SH-SY5Y (cell line): ENCODE data around the gene CEP170B.

Experiments used
- GATA2 ChIP-seq: IDR thresholded peaks from 2 replicates; pipeline ENCODE4 v1.6.1; 2011; ENCODE audit warnings: mild to moderate bottlenecking, low read depth, low read length
- GATA3 ChIP-seq: IDR thresholded peaks from 2 replicates; pipeline ENCODE4 v1.6.1; 2011; ENCODE audit warnings: low read depth, mild to moderate bottlenecking, low read length, moderate library complexity

Gene CEP170B

GRCh38 chr14:104931304-104931770 is 66.3 kb downstream of the CEP170B start:
- TF ChIP-seq GATA3 (no peak), GATA2 (no peak)

- TF ChIP-seq GATA3 (no peak), GATA2 (no peak)
These were observed 67.0 kb downstream of the CEP170B start for GRCh38 chr14:104931771-104932675.

GRCh38 chr14:104932676-104933631 is 67.9 kb downstream of the CEP170B start:
- TF ChIP-seq GATA3 (no peak), GATA2 (no peak)

- no peak for TF ChIP-seq GATA2
- no peak for TF ChIP-seq GATA3
These were observed 69.0 kb downstream of the CEP170B start for GRCh38 chr14:104933746-104934733.

GRCh38 chr14:104935026-104935650 is 70.1 kb downstream of the CEP170B start:
- TF ChIP-seq GATA2, result no peak
- no peak for TF ChIP-seq GATA3

GRCh38 chr14:104935955-104936354 is 70.9 kb downstream of the CEP170B start:
- no peak for TF ChIP-seq GATA2
- TF ChIP-seq GATA3, result no peak

GRCh38 chr14:104936361-104937155 is 71.5 kb downstream of the CEP170B start:
- TF ChIP-seq GATA2 (no peak), GATA3 (no peak)

- TF ChIP-seq GATA3 (no peak), GATA2 (no peak)
These were observed 72.1 kb downstream of the CEP170B start for GRCh38 chr14:104937161-104937560.

GRCh38 chr14:104937694-104938365 is 72.8 kb downstream of the CEP170B start:
- TF ChIP-seq GATA2 (no peak), GATA3 (no peak)

- no peak for TF ChIP-seq GATA2
These were observed 73.4 kb downstream of the CEP170B start for GRCh38 chr14:104938436-104938835.

- TF ChIP-seq GATA2 (no peak), GATA3 (no peak)
These were observed 73.9 kb downstream of the CEP170B start for GRCh38 chr14:104938960-104939359.
